Stimulated activated CD4-positive, alpha-beta T cell treated with anti-CD3 and anti-CD28 coated beads, TNF-alpha, amount 100 ng/mL, for 4 hours (primary cell): ENCODE results near the gene PCDHA1.
"Not testable (repeated sequence)": the region's sequence is repeated elsewhere in the genome, so short reads cannot be mapped to it uniquely, and the experiment has no call there.

Experiments used
- DNase-seq, 3 experiments: peaks; one replicate each; pipeline ENCODE4 v3.0.0-alpha.2; 2020; ENCODE audit warnings: low read depth in 3 of 3

Gene PCDHA1

GRCh38 chr5:140849831-140850634 is 64.1 kb downstream of the PCDHA1 start:
- DNase-seq, result not testable (repeated sequence)

- DNase-seq, result no peak
Observed at GRCh38 chr5:140855772-140856674, 70.1 kb downstream of the PCDHA1 start, which contains the start of gene PCDHA10. Gene PCDHA10, plus strand, starts transcription at chr5:140855897. Its CDS starts 152 bp downstream, at chr5:140856049.

- no peak for DNase-seq
Observed at GRCh38 chr5:140857177-140857986, 71.4 kb downstream of the PCDHA1 start.

GRCh38 chr5:140857987-140858240 is 72.0 kb downstream of the PCDHA1 start:
- DNase-seq, result no peak

- DNase-seq, result no peak
Observed at GRCh38 chr5:140862441-140863295, 76.7 kb downstream of the PCDHA1 start.

GRCh38 chr5:140868721-140869554 is 83.0 kb downstream of the PCDHA1 start, which contains the start of gene PCDHA11:
Gene PCDHA11, plus strand, starts transcription at chr5:140868957. Its CDS starts 147 bp downstream, at chr5:140869104.
- DNase-seq, result no peak

GRCh38 chr5:140869555-140869886 is 83.6 kb downstream of the PCDHA1 start:
- DNase-seq, result no peak

- DNase-seq, result no peak
Observed at GRCh38 chr5:140870221-140871201, 84.6 kb downstream of the PCDHA1 start.

- no peak for DNase-seq
Observed at GRCh38 chr5:140875085-140876065, 89.4 kb downstream of the PCDHA1 start, which contains the start of gene PCDHA12. Gene PCDHA12, plus strand, starts transcription at chr5:140875308. Its CDS starts 165 bp downstream, at chr5:140875473.

GRCh38 chr5:140876541-140877261 is 90.8 kb downstream of the PCDHA1 start:
- not testable (repeated sequence) for DNase-seq

- no peak for DNase-seq
Observed at GRCh38 chr5:140877262-140877581, 91.3 kb downstream of the PCDHA1 start.

GRCh38 chr5:140881889-140882590 is 96.1 kb downstream of the PCDHA1 start, which contains the start of gene PCDHA13:
Gene PCDHA13, plus strand, starts transcription at chr5:140882124. Its CDS starts 145 bp downstream, at chr5:140882269.
- no peak for DNase-seq

GRCh38 chr5:140882591-140882899 is 96.6 kb downstream of the PCDHA1 start:
- DNase-seq, result no peak

- no peak for DNase-seq
Observed at GRCh38 chr5:140883373-140883772, 97.4 kb downstream of the PCDHA1 start.

GRCh38 chr5:140883927-140884697 is 98.2 kb downstream of the PCDHA1 start:
- DNase-seq, result no peak

- no peak for DNase-seq
Observed at GRCh38 chr5:140916325-140916724, 130.4 kb downstream of the PCDHA1 start.
